ENCODE measurements around the gene SLC26A8.
A peak's percentile ranks its signal among the peaks of the same experiment; 100 is the strongest.

The SLC26A8 gene

GRCh38 chr6:36023996-36024795 lies at the start of gene SLC26A8:
Gene SLC26A8, minus strand, starts transcription at chr6:36024641. Its CDS starts 4,934 bp downstream, at chr6:36019707.
- Histone ChIP-seq H3K27me3 (ENCODE audit: insufficient read depth, insufficient read length) (no peaks in the 10 kb centered on the region), H3K9ac (ENCODE audit: insufficient read length, low read depth) (peak within 1 kb of the TSS; percentile 80), H3K36me3 (ENCODE audit: insufficient read depth, insufficient read length, low read length) (no peaks in the 10 kb centered on the region), H3K9me3 (ENCODE audit: insufficient read depth, low read length) (no peaks in the 10 kb centered on the region), H3K4me3 (ENCODE audit: insufficient read length, low read depth) (peak within 1 kb of the TSS; percentile 22), H3K4me1 (ENCODE audit: insufficient read depth, insufficient read length) (peaks cover 8% of the 10 kb centered on the region)
- no peak for DNase-seq (ENCODE audit: low read depth, low spot score)
- TF ChIP-seq YY1 (IDR thresholded peaks at IDR 0.05; ENCODE audit: insufficient read depth, insufficient read length): no peak
- TF ChIP-seq SUZ12 (IDR thresholded peaks at IDR 0.05; ENCODE audit: extremely low read depth, insufficient read depth, insufficient read length): no peak
- no peak for TF ChIP-seq ZNF274 (IDR thresholded peaks at IDR 0.05; ENCODE audit: low read depth, low read length)

- Histone ChIP-seq H3K9ac (ENCODE audit: insufficient read length, low read depth) (no peak overlapping the region), H3K9me3 (ENCODE audit: insufficient read depth, low read length) (no peaks in the 10 kb centered on the region), H3K4me1 (ENCODE audit: insufficient read depth, insufficient read length) (no peaks in the 10 kb centered on the region), H3K36me3 (ENCODE audit: insufficient read depth, insufficient read length, low read length) (peaks cover 15% of the 10 kb centered on the region), H3K4me3 (ENCODE audit: insufficient read length, low read depth) (no peak overlapping the region), H3K27me3 (ENCODE audit: insufficient read depth, insufficient read length) (no peaks in the 10 kb centered on the region)
- DNase-seq (ENCODE audit: low read depth, low spot score): no peak
- TF ChIP-seq SUZ12 (IDR thresholded peaks at IDR 0.05; ENCODE audit: extremely low read depth, insufficient read depth, insufficient read length): no peak
- TF ChIP-seq ZNF274 (IDR thresholded peaks at IDR 0.05; ENCODE audit: low read depth, low read length): no peak
- no peak for TF ChIP-seq YY1 (IDR thresholded peaks at IDR 0.05; ENCODE audit: insufficient read depth, insufficient read length)
Observed at GRCh38 chr6:36073587-36073986, 49.1 kb upstream of the SLC26A8 start.

GRCh38 chr6:36072681-36073080 lies 48.2 kb upstream of the SLC26A8 start:
- TF ChIP-seq SUZ12 (IDR thresholded peaks at IDR 0.05; ENCODE audit: extremely low read depth, insufficient read depth, insufficient read length): no peak
- TF ChIP-seq ZNF274 (IDR thresholded peaks at IDR 0.05; ENCODE audit: low read depth, low read length): no peak
- no peak for TF ChIP-seq YY1 (IDR thresholded peaks at IDR 0.05; ENCODE audit: insufficient read depth, insufficient read length)
- no peaks in the 10 kb centered on the region for H3K27me3 ChIP-seq (ENCODE audit: insufficient read depth, insufficient read length)
- DNase-seq (ENCODE audit: low read depth, low spot score): no peak
- H3K36me3 ChIP-seq (ENCODE audit: insufficient read depth, insufficient read length, low read length): peaks cover 12% of the 10 kb centered on the region
- no peaks in the 10 kb centered on the region for H3K9me3 ChIP-seq (ENCODE audit: insufficient read depth, low read length)
- H3K4me3 ChIP-seq (ENCODE audit: insufficient read length, low read depth): no peak overlapping the region
- no peaks in the 10 kb centered on the region for H3K4me1 ChIP-seq (ENCODE audit: insufficient read depth, insufficient read length)
- no peak overlapping the region for H3K9ac ChIP-seq (ENCODE audit: insufficient read length, low read depth)

- Histone ChIP-seq H3K9me3 (ENCODE audit: insufficient read depth, low read length) (no peaks in the 10 kb centered on the region), H3K36me3 (ENCODE audit: insufficient read depth, insufficient read length, low read length) (peaks cover 4% of the 10 kb centered on the region), H3K9ac (ENCODE audit: insufficient read length, low read depth) (no peak overlapping the region), H3K4me1 (ENCODE audit: insufficient read depth, insufficient read length) (no peaks in the 10 kb centered on the region), H3K4me3 (ENCODE audit: insufficient read length, low read depth) (no peak overlapping the region), H3K27me3 (ENCODE audit: insufficient read depth, insufficient read length) (no peaks in the 10 kb centered on the region)
- DNase-seq (ENCODE audit: low read depth, low spot score): no peak
- TF ChIP-seq YY1 (IDR thresholded peaks at IDR 0.05; ENCODE audit: insufficient read depth, insufficient read length) (no peak), ZNF274 (IDR thresholded peaks at IDR 0.05; ENCODE audit: low read depth, low read length) (no peak), SUZ12 (IDR thresholded peaks at IDR 0.05; ENCODE audit: extremely low read depth, insufficient read depth, insufficient read length) (no peak)
Observed at GRCh38 chr6:36071714-36072113, 47.3 kb upstream of the SLC26A8 start.

GRCh38 chr6:36071281-36071680 lies 46.8 kb upstream of the SLC26A8 start:
- TF ChIP-seq SUZ12 (IDR thresholded peaks at IDR 0.05; ENCODE audit: extremely low read depth, insufficient read depth, insufficient read length): no peak
- TF ChIP-seq YY1 (IDR thresholded peaks at IDR 0.05; ENCODE audit: insufficient read depth, insufficient read length): no peak
- TF ChIP-seq ZNF274 (IDR thresholded peaks at IDR 0.05; ENCODE audit: low read depth, low read length): no peak
- Histone ChIP-seq H3K9ac (ENCODE audit: insufficient read length, low read depth) (no peak overlapping the region), H3K36me3 (ENCODE audit: insufficient read depth, insufficient read length, low read length) (peaks cover 4% of the 10 kb centered on the region)

GRCh38 chr6:36070252-36070651 lies 45.8 kb upstream of the SLC26A8 start:
- no peak for TF ChIP-seq YY1 (IDR thresholded peaks at IDR 0.05; ENCODE audit: insufficient read depth, insufficient read length)
- no peak for TF ChIP-seq SUZ12 (IDR thresholded peaks at IDR 0.05; ENCODE audit: extremely low read depth, insufficient read depth, insufficient read length)
- Histone ChIP-seq H3K9me3 (ENCODE audit: insufficient read depth, low read length) (no peaks in the 10 kb centered on the region), H3K36me3 (ENCODE audit: insufficient read depth, insufficient read length, low read length) (no peaks in the 10 kb centered on the region), H3K4me3 (ENCODE audit: insufficient read length, low read depth) (no peak overlapping the region), H3K9ac (ENCODE audit: insufficient read length, low read depth) (no peak overlapping the region), H3K27me3 (ENCODE audit: insufficient read depth, insufficient read length) (no peaks in the 10 kb centered on the region), H3K4me1 (ENCODE audit: insufficient read depth, insufficient read length) (no peaks in the 10 kb centered on the region)
- DNase-seq (ENCODE audit: low read depth, low spot score): no peak

More at GRCh38 chr6:36071281-36071680, 46.8 kb upstream of the SLC26A8 start:
- H3K9me3 ChIP-seq (ENCODE audit: insufficient read depth, low read length): no peaks in the 10 kb centered on the region
- no peaks in the 10 kb centered on the region for H3K4me1 ChIP-seq (ENCODE audit: insufficient read depth, insufficient read length)
- DNase-seq (ENCODE audit: low read depth, low spot score): no peak
- no peaks in the 10 kb centered on the region for H3K27me3 ChIP-seq (ENCODE audit: insufficient read depth, insufficient read length)
- H3K4me3 ChIP-seq (ENCODE audit: insufficient read length, low read depth): no peak overlapping the region

GRCh38 chr6:36069573-36069972 lies 45.1 kb upstream of the SLC26A8 start:
- no peak overlapping the region for H3K9ac ChIP-seq (ENCODE audit: insufficient read length, low read depth)
- no peaks in the 10 kb centered on the region for H3K27me3 ChIP-seq (ENCODE audit: insufficient read depth, insufficient read length)
- TF ChIP-seq YY1 (IDR thresholded peaks at IDR 0.05; ENCODE audit: insufficient read depth, insufficient read length): no peak
- TF ChIP-seq SUZ12 (IDR thresholded peaks at IDR 0.05; ENCODE audit: extremely low read depth, insufficient read depth, insufficient read length): no peak
- no peak for TF ChIP-seq ZNF274 (IDR thresholded peaks at IDR 0.05; ENCODE audit: low read depth, low read length)
- no peak for DNase-seq (ENCODE audit: low read depth, low spot score)
- no peaks in the 10 kb centered on the region for H3K9me3 ChIP-seq (ENCODE audit: insufficient read depth, low read length)
- H3K4me3 ChIP-seq (ENCODE audit: insufficient read length, low read depth): no peak overlapping the region
- no peaks in the 10 kb centered on the region for H3K36me3 ChIP-seq (ENCODE audit: insufficient read depth, insufficient read length, low read length)
- H3K4me1 ChIP-seq (ENCODE audit: insufficient read depth, insufficient read length): no peaks in the 10 kb centered on the region

Measured in NT2/D1 (cell line).